WTC11 (cell line): ENCODE data around the gene MRLN.

Experiments used
- CBFB ChIP-seq: sonication (generic); formaldehyde crosslinking; IDR thresholded peaks from 2 replicates; pipeline ENCODE4 v1.8.1; 2022; ENCODE audit warnings: mild to moderate bottlenecking, low read depth, missing genetic modification reagents
- CREB1 ChIP-seq: sonication (generic); formaldehyde crosslinking; IDR thresholded peaks from 2 replicates; pipeline ENCODE4 v1.8.0; 2023; ENCODE audit warnings: mild to moderate bottlenecking, missing genetic modification reagents
- E2F4 ChIP-seq: sonication (generic); formaldehyde crosslinking; IDR thresholded peaks from 2 replicates; pipeline ENCODE4 v1.8.1; 2022; ENCODE audit warnings: low read depth, mild to moderate bottlenecking, moderate library complexity, missing genetic modification reagents, borderline replicate concordance
- IRF2 ChIP-seq: sonication (generic); formaldehyde crosslinking; IDR thresholded peaks from 2 replicates; pipeline ENCODE4 v1.8.0; 2022; ENCODE audit warnings: low read depth, missing genetic modification reagents, borderline replicate concordance
- JUN ChIP-seq: sonication (generic); formaldehyde crosslinking; IDR thresholded peaks from 2 replicates; pipeline ENCODE4 v1.8.0; 2023; ENCODE audit warnings: mild to moderate bottlenecking, missing genetic modification reagents
- TF ChIP-seq, protein P1 (sequence below): sonication (generic); formaldehyde crosslinking; IDR thresholded peaks from 2 replicates; pipeline ENCODE4 v1.8.1; 2022; ENCODE audit warnings: low read depth, missing genetic modification reagents, borderline replicate concordance

- TF ChIP-seq CREB1 (CRISPR knock-in tag) = no peak
- TF ChIP-seq IRF2 (CRISPR knock-in tag) = no peak
- TF ChIP-seq, protein P1, sequence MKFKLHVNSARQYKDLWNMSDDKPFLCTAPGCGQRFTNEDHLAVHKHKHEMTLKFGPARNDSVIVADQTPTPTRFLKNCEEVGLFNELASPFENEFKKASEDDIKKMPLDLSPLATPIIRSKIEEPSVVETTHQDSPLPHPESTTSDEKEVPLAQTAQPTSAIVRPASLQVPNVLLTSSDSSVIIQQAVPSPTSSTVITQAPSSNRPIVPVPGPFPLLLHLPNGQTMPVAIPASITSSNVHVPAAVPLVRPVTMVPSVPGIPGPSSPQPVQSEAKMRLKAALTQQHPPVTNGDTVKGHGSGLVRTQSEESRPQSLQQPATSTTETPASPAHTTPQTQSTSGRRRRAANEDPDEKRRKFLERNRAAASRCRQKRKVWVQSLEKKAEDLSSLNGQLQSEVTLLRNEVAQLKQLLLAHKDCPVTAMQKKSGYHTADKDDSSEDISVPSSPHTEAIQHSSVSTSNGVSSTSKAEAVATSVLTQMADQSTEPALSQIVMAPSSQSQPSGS (CRISPR knock-in tag) = no peak
- TF ChIP-seq E2F4 = no peak
- TF ChIP-seq CBFB (CRISPR knock-in tag) = no peak
- no peak for TF ChIP-seq JUN (CRISPR knock-in tag)
Measured at GRCh38 chr10:59724098-59724938, 28.9 kb downstream of the MRLN start.
